ENCODE data around the gene GPR155.

DNA sequence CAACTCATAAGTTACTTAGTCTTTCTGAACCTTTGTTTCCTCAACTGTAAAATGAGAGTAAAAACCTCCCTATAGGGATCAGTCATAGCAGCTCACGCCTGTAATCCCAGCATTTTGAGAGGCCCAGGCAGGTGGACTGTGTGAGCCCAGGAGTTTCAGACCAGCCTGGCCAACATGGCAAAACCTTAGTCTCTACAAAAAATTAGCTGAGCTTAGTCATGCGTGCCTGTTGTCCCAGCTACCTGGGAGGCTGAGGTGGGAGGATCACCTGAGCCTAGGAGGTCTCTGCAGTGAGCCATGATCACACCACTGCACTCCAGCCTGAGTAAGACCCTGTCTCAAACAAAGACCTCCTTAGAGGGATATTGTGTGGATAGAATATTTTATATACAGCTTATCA is 2.3 kb downstream of the GPR155 start:
- TF ChIP-seq POLR2A (IDR thresholded peaks at IDR 0.05), result no peak
- TF ChIP-seq EP300 (IDR thresholded peaks at IDR 0.05; ENCODE audit: low read depth), result no peak
- TF ChIP-seq, protein P1, sequence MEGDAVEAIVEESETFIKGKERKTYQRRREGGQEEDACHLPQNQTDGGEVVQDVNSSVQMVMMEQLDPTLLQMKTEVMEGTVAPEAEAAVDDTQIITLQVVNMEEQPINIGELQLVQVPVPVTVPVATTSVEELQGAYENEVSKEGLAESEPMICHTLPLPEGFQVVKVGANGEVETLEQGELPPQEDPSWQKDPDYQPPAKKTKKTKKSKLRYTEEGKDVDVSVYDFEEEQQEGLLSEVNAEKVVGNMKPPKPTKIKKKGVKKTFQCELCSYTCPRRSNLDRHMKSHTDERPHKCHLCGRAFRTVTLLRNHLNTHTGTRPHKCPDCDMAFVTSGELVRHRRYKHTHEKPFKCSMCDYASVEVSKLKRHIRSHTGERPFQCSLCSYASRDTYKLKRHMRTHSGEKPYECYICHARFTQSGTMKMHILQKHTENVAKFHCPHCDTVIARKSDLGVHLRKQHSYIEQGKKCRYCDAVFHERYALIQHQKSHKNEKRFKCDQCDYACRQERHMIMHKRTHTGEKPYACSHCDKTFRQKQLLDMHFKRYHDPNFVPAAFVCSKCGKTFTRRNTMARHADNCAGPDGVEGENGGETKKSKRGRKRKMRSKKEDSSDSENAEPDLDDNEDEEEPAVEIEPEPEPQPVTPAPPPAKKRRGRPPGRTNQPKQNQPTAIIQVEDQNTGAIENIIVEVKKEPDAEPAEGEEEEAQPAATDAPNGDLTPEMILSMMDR (IDR thresholded peaks at IDR 0.05), result no peak
- TF ChIP-seq POLR2AphosphoS5 (IDR thresholded peaks at IDR 0.05), result no peak

All from transverse colon (tissue), 4 donors.